SK-N-SH treated with all-trans-retinoic acid at 6 μM for 48 hours (cell line): ENCODE results near the gene CDH1.

Source experiments
- ATAC-seq: fragments of 200-7000 bp; cut with Tn5 transposase; 3 replicates; pipeline ENCODE4 v1.9.1; 2020; ENCODE audit warnings: mild to moderate bottlenecking, moderate library complexity
- CREB5 ChIP-seq: fragments of 250-450 bp; sonication (Bioruptor Pico); IDR thresholded peaks from 2 replicates; pipeline ENCODE4 v1.5.1; 2020; ENCODE audit warnings: low read depth, mild to moderate bottlenecking, moderate library complexity
- CSDC2 ChIP-seq: fragments of 250-450 bp; sonication (Bioruptor Pico); IDR thresholded peaks from 2 replicates; pipeline ENCODE4 v1.5.0; 2020; ENCODE audit warnings: mild to moderate bottlenecking, moderate library complexity
- ESRRG ChIP-seq: fragments of 250-450 bp; sonication (Bioruptor Pico); IDR thresholded peaks from 2 replicates; pipeline ENCODE4 v1.6.1; 2021; ENCODE audit warnings: mild to moderate bottlenecking
- GLIS3 ChIP-seq: fragments of 250-450 bp; sonication (Bioruptor Pico); IDR thresholded peaks from 2 replicates; pipeline ENCODE4 v1.5.0; 2020; ENCODE audit warnings: mild to moderate bottlenecking, moderate library complexity
- ISL1 ChIP-seq: fragments of 250-450 bp; sonication (Bioruptor Pico); IDR thresholded peaks from 2 replicates; pipeline ENCODE4 v2.1.2; 2022; ENCODE audit warnings: mild to moderate bottlenecking, moderate library complexity
- PPARA ChIP-seq: fragments of 250-450 bp; sonication (Bioruptor Pico); IDR thresholded peaks from 2 replicates; pipeline ENCODE4 v1.5.0; 2020; ENCODE audit warnings: mild to moderate bottlenecking, borderline replicate concordance
- SNAI2 ChIP-seq: fragments of 250-450 bp; sonication (Bioruptor Pico); IDR thresholded peaks from 2 replicates; pipeline ENCODE4 v1.5.0; 2020; ENCODE audit warnings: mild to moderate bottlenecking, moderate library complexity
- TCF4 ChIP-seq: fragments of 250-450 bp; sonication (Bioruptor Pico); IDR thresholded peaks from 2 replicates; pipeline ENCODE4 v1.8.0; 2021; ENCODE audit warnings: mild to moderate bottlenecking, moderate library complexity, borderline replicate concordance
- TOX ChIP-seq: fragments of 250-450 bp; sonication (Bioruptor Pico); IDR thresholded peaks from 2 replicates; pipeline ENCODE4 v1.8.0; 2021; ENCODE audit warnings: mild to moderate bottlenecking, moderate library complexity, borderline replicate concordance
- TSHZ2 ChIP-seq: fragments of 250-450 bp; sonication (Bioruptor Pico); IDR thresholded peaks from 2 replicates; pipeline ENCODE4 v1.5.0; 2020; ENCODE audit warnings: mild to moderate bottlenecking, moderate library complexity
- ZC3H10 ChIP-seq: fragments of 250-450 bp; sonication (Bioruptor Pico); IDR thresholded peaks from 2 replicates; pipeline ENCODE4 v1.5.1; 2021; ENCODE audit warnings: mild to moderate bottlenecking, moderate library complexity
- ZFP3 ChIP-seq: fragments of 250-450 bp; sonication (Bioruptor Pico); IDR thresholded peaks from 2 replicates; pipeline ENCODE4 v1.5.0; 2020; ENCODE audit warnings: mild to moderate bottlenecking, moderate library complexity
- ZFP30 ChIP-seq: fragments of 450-650 bp; formaldehyde crosslinking; IDR thresholded peaks from 2 replicates; pipeline ENCODE4 v1.5.0; 2022; ENCODE audit warnings: mild to moderate bottlenecking, moderate library complexity
- ZNF70 ChIP-seq: fragments of 450-650 bp; formaldehyde crosslinking; IDR thresholded peaks from 2 replicates; pipeline ENCODE4 v1.5.0; 2020; ENCODE audit warnings: mild to moderate bottlenecking, moderate library complexity
- ZNF8 ChIP-seq: fragments of 450-650 bp; formaldehyde crosslinking; IDR thresholded peaks from 2 replicates; pipeline ENCODE4 v1.5.0; 2020; ENCODE audit warnings: mild to moderate bottlenecking, moderate library complexity
- TF ChIP-seq, protein P1 (sequence below): fragments of 250-450 bp; sonication (Bioruptor Pico); IDR thresholded peaks from 2 replicates; pipeline ENCODE4 v1.8.0; 2021; ENCODE audit warnings: low read depth, mild to moderate bottlenecking, moderate library complexity, borderline replicate concordance
- TF ChIP-seq, protein P2 (sequence below): fragments of 250-450 bp; sonication (Bioruptor Pico); IDR thresholded peaks from 2 replicates; pipeline ENCODE4 v1.8.0; 2020; ENCODE audit warnings: mild to moderate bottlenecking, moderate library complexity, borderline replicate concordance
- TF ChIP-seq, protein P3 (sequence below): fragments of 250-450 bp; sonication (Bioruptor Pico); IDR thresholded peaks from 2 replicates; pipeline ENCODE4 v1.5.1; 2021; ENCODE audit warnings: mild to moderate bottlenecking, moderate library complexity

The CDH1 gene

GRCh38 chr16:68823401-68824135, 86.5 kb downstream of the CDH1 start:
- ATAC-seq, result peak; percentile 90
- peak; percentile 44; the same call in 1 of the 2 replicates for TF ChIP-seq ISL1
- no peak for TF ChIP-seq TSHZ2 (CRISPR knock-in tag)

DNA sequence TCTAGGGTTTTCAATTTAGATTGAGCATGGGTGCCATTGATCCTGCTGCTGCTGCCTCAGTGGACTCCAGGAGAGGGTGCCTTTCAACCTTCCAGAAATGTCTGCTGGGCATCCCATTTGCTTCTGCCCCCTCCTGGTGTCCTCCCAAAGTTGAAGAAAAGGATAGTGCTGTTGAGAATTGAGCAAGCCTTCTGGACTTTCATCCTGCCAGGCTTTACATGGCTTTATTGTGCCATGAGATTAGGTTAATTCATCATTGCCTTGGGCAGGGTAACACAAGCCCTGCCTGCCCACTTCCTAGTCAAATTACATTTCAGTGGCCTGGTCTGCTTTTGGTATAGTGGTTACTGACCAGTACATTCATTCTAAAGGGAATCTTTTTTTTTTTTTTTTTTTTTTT, 88.3 kb downstream of the CDH1 start:
- no peak for ATAC-seq
- TF ChIP-seq GLIS3 (CRISPR knock-in tag) (no peak), CREB5 (CRISPR knock-in tag) (no peak), ZNF70 (no peak), ZFP3 (no peak), ZNF8 (no peak), PPARA (CRISPR knock-in tag) (no peak), SNAI2 (CRISPR knock-in tag) (no peak), ZC3H10 (CRISPR knock-in tag) (no peak), TOX (CRISPR knock-in tag) (no peak), ZFP30 (no peak), TCF4 (CRISPR knock-in tag) (no peak), CSDC2 (CRISPR knock-in tag) (no peak), ISL1 (no peak), ESRRG (CRISPR knock-in tag) (no peak), TSHZ2 (CRISPR knock-in tag) (no peak)
- TF ChIP-seq, protein P1, sequence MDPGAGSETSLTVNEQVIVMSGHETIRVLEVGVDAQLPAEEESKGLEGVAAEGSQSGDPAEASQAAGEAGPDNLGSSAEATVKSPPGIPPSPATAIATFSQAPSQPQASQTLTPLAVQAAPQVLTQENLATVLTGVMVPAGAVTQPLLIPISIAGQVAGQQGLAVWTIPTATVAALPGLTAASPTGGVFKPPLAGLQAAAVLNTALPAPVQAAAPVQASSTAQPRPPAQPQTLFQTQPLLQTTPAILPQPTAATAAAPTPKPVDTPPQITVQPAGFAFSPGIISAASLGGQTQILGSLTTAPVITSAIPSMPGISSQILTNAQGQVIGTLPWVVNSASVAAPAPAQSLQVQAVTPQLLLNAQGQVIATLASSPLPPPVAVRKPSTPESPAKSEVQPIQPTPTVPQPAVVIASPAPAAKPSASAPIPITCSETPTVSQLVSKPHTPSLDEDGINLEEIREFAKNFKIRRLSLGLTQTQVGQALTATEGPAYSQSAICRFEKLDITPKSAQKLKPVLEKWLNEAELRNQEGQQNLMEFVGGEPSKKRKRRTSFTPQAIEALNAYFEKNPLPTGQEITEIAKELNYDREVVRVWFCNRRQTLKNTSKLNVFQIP (CRISPR knock-in tag), result no peak
- TF ChIP-seq, protein P2, sequence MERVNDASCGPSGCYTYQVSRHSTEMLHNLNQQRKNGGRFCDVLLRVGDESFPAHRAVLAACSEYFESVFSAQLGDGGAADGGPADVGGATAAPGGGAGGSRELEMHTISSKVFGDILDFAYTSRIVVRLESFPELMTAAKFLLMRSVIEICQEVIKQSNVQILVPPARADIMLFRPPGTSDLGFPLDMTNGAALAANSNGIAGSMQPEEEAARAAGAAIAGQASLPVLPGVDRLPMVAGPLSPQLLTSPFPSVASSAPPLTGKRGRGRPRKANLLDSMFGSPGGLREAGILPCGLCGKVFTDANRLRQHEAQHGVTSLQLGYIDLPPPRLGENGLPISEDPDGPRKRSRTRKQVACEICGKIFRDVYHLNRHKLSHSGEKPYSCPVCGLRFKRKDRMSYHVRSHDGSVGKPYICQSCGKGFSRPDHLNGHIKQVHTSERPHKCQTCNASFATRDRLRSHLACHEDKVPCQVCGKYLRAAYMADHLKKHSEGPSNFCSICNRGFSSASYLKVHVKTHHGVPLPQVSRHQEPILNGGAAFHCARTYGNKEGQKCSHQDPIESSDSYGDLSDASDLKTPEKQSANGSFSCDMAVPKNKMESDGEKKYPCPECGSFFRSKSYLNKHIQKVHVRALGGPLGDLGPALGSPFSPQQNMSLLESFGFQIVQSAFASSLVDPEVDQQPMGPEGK (CRISPR knock-in tag), result no peak
- TF ChIP-seq, protein P3, sequence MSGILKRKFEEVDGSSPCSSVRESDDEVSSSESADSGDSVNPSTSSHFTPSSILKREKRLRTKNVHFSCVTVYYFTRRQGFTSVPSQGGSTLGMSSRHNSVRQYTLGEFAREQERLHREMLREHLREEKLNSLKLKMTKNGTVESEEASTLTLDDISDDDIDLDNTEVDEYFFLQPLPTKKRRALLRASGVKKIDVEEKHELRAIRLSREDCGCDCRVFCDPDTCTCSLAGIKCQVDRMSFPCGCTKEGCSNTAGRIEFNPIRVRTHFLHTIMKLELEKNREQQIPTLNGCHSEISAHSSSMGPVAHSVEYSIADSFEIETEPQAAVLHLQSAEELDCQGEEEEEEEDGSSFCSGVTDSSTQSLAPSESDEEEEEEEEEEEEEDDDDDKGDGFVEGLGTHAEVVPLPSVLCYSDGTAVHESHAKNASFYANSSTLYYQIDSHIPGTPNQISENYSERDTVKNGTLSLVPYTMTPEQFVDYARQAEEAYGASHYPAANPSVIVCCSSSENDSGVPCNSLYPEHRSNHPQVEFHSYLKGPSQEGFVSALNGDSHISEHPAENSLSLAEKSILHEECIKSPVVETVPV (CRISPR knock-in tag), result no peak
